IMR-90 (cell line): ENCODE measurements around the gene SLC37A1. TPM values are rescaled to one million over a fixed set of nuclear protein-coding genes. Genes with fewer than 3 reads are reported as not detected.
A peak's percentile ranks its signal among the peaks of the same experiment; 100 is the strongest.

ENCODE experiments used
- ATAC-seq: fragments of 200-7000 bp; cut with Tn5 transposase; 2 replicates; pipeline ENCODE4 v1.9.1; 2020; ENCODE audit warnings: low read depth, mild to moderate bottlenecking, moderate library complexity
- BruUV-seq: library from RNA; stranded (reverse); fragments of 400-500 nt; replicated peaks from 2 replicates; lab custom pipeline; 2021; lab: Mats Ljungman, UMichigan
- CTCF ChIA-PET: fragments of 300-600 bp; formaldehyde crosslinking; extraction: SDS; loops from one replicate; lab custom pipeline; 2021; ENCODE audit warnings: antibody characterized with exemption; lab: Yijun Ruan, JAX
- POLR2A ChIA-PET: fragments of 300-600 bp; sonication (Branson Sonifier 250); formaldehyde crosslinking; loops from one replicate; lab custom pipeline; 2022; ENCODE audit warnings: antibody characterized with exemption; ENCODE audit not compliant: unreplicated experiment; lab: Charles Lee
- DNase-seq: peaks from one replicate; pipeline ENCODE4 v3.0.0; 2013
- H2AFZ ChIP-seq: replicated peaks from 2 replicates; pipeline ENCODE3; 2013; ENCODE audit warnings: low read length, mild to moderate bottlenecking; ENCODE audit not compliant: poor library complexity
- H2AK5ac ChIP-seq: 2 replicates; pipeline ENCODE4 v1.6.1; 2013; ENCODE audit warnings: low read depth, low read length, inconsistent platforms
- H2AK9ac ChIP-seq: replicated peaks from 2 replicates; pipeline ENCODE3; 2013; ENCODE audit warnings: mild to moderate bottlenecking, low read depth, low read length, moderate library complexity; ENCODE audit not compliant: poor library complexity
- H2BK120ac ChIP-seq: 2 replicates; pipeline ENCODE4 v1.6.1; 2013; ENCODE audit warnings: low read depth, low read length, inconsistent platforms
- H2BK15ac ChIP-seq: 3 replicates; pipeline ENCODE4 v1.6.1; 2013; ENCODE audit warnings: low read depth, low read length, inconsistent platforms
- H2BK20ac ChIP-seq: 2 replicates; pipeline ENCODE4 v1.6.1; 2013; ENCODE audit warnings: low read depth, mild to moderate bottlenecking, inconsistent platforms, low read length, moderate library complexity
- H2BK5ac ChIP-seq: 2 replicates; pipeline ENCODE4 v1.6.1; 2013; ENCODE audit warnings: mild to moderate bottlenecking, low read depth, low read length, inconsistent platforms; ENCODE audit not compliant: poor library complexity, severe bottlenecking
- H3K14ac ChIP-seq: replicated peaks from 2 replicates; pipeline ENCODE4 v1.6.1; 2013; ENCODE audit warnings: low read depth, low read length, inconsistent platforms
- H3K18ac ChIP-seq: 2 replicates; pipeline ENCODE4 v1.6.1; 2013; ENCODE audit warnings: low read depth, low read length, control low read depth
- H3K23ac ChIP-seq: 2 replicates; pipeline ENCODE4 v1.6.1; 2013; ENCODE audit warnings: low read depth, low read length, inconsistent platforms
- H3K27ac ChIP-seq: 2 replicates; pipeline ENCODE4 v1.5.1; 2013; ENCODE audit warnings: mild to moderate bottlenecking, control low read depth, low read length; ENCODE audit not compliant: insufficient read depth
- H3K27me3 ChIP-seq: 2 replicates; pipeline ENCODE4 v1.6.1; 2013; ENCODE audit warnings: low read length; ENCODE audit not compliant: control insufficient read depth, insufficient read depth
- H3K36me3 ChIP-seq: 2 replicates; pipeline ENCODE4 v1.6.1; 2013; ENCODE audit warnings: low read length, mixed read lengths; ENCODE audit not compliant: control insufficient read depth, insufficient read depth
- H3K4ac ChIP-seq: 2 replicates; pipeline ENCODE4 v1.6.1; 2013; ENCODE audit warnings: low read depth, low read length, inconsistent platforms
- H3K4me1 ChIP-seq: 2 replicates; pipeline ENCODE4 v1.6.1; 2013; ENCODE audit warnings: low read length, mixed read lengths; ENCODE audit not compliant: control insufficient read depth, insufficient read depth
- H3K4me2 ChIP-seq: 2 replicates; pipeline ENCODE4 v1.6.1; 2013; ENCODE audit warnings: low read depth, mild to moderate bottlenecking, control low read depth, low read length, moderate library complexity
- H3K4me3 ChIP-seq: 2 replicates; pipeline ENCODE4 v1.5.1; 2013; ENCODE audit warnings: low read depth, mild to moderate bottlenecking, control low read depth, low read length, moderate library complexity; ENCODE audit not compliant: insufficient read depth
- H3K56ac ChIP-seq: 2 replicates; pipeline ENCODE4 v1.6.1; 2013; ENCODE audit warnings: low read length, inconsistent platforms; ENCODE audit not compliant: insufficient read depth; ENCODE audit errors: extremely low read depth
- H3K79me1 ChIP-seq, 2 experiments: 2 replicates each; pipeline ENCODE4 v1.6.1; 2013; ENCODE audit warnings: low read length in 2 of 2, inconsistent platforms in 1 of 2, low read depth in 1 of 2
- H3K9ac ChIP-seq: 2 replicates; pipeline ENCODE4 v1.6.1; 2013; ENCODE audit warnings: low read depth, low read length, control low read depth
- H3K9me1 ChIP-seq: 2 replicates; pipeline ENCODE4 v1.6.1; 2013; ENCODE audit warnings: low read length, inconsistent platforms; ENCODE audit not compliant: insufficient read depth
- H3K9me3 ChIP-seq: 2 replicates; pipeline ENCODE4 v1.6.1; 2013; ENCODE audit warnings: low read length; ENCODE audit not compliant: control insufficient read depth, insufficient read depth
- H4K20me1 ChIP-seq: 2 replicates; pipeline ENCODE4 v1.6.1; 2013; ENCODE audit warnings: low read length, inconsistent platforms; ENCODE audit not compliant: insufficient read depth
- H4K5ac ChIP-seq: 2 replicates; pipeline ENCODE4 v1.6.1; 2013; ENCODE audit warnings: mild to moderate bottlenecking, low read depth, low read length, control low read depth
- H4K8ac ChIP-seq, 2 experiments: 2 replicates each; pipeline ENCODE4 v1.6.1; 2013; ENCODE audit warnings: low read depth in 2 of 2, low read length in 2 of 2, control low read depth in 1 of 2, inconsistent platforms in 1 of 2
- H4K91ac ChIP-seq: 2 replicates; pipeline ENCODE4 v1.6.1; 2013; ENCODE audit warnings: low read depth, low read length, inconsistent platforms; ENCODE audit not compliant: insufficient read depth
- CEBPB ChIP-seq: IDR thresholded peaks from 2 replicates; pipeline ENCODE4 v1.6.1; 2012; ENCODE audit warnings: low read depth, low read length, improper control_type of control experiment
- ELK1 ChIP-seq: fragments of 150-350 bp; IDR thresholded peaks from 2 replicates; pipeline ENCODE4 v1.6.1; 2016; ENCODE audit warnings: low read depth, mild to moderate bottlenecking, low read length, moderate library complexity, borderline replicate concordance
- MAZ ChIP-seq: IDR thresholded peaks from 2 replicates; pipeline ENCODE4 v1.6.1; 2012; ENCODE audit warnings: low read depth, mild to moderate bottlenecking, low read length, improper control_type of control experiment, moderate library complexity, borderline replicate concordance
- MXI1 ChIP-seq: IDR thresholded peaks from 2 replicates; pipeline ENCODE4 v1.6.1; 2012; ENCODE audit warnings: low read depth, mild to moderate bottlenecking, low read length, moderate library complexity, borderline replicate concordance
- NFE2L2 ChIP-seq: fragments of 150-350 bp; IDR thresholded peaks from 2 replicates; pipeline ENCODE4 v1.6.1; 2016; ENCODE audit warnings: low read depth, mild to moderate bottlenecking, low read length
- RAD21 ChIP-seq: IDR thresholded peaks from 2 replicates; pipeline ENCODE4 v1.6.1; 2012; ENCODE audit warnings: low read length, improper control_type of control experiment
- RCOR1 ChIP-seq: IDR thresholded peaks from 2 replicates; pipeline ENCODE4 v1.6.1; 2012; ENCODE audit warnings: mild to moderate bottlenecking, low read length, improper control_type of control experiment; ENCODE audit not compliant: insufficient replicate concordance
- RFX5 ChIP-seq: IDR thresholded peaks from 2 replicates; pipeline ENCODE4 v1.8.0; 2012; ENCODE audit warnings: low read depth, mild to moderate bottlenecking, low read length, moderate library complexity
- SMC3 ChIP-seq: fragments of 150-350 bp; IDR thresholded peaks from 2 replicates; pipeline ENCODE4 v1.6.1; 2016; ENCODE audit warnings: low read depth, mild to moderate bottlenecking, antibody characterized with exemption, low read length, moderate library complexity
- WGBS, 2 experiments: methylation state at CpG; one replicate each; pipeline versions ENCODE4 v1.1.5 to v1.1.7; 2013; ENCODE audit warnings: missing lambda C conversion rate in 2 of 2; ENCODE audit not compliant: insufficient read length in 1 of 2; ENCODE audit errors: extremely low coverage in 2 of 2; 5-methylcytosine and 5-hydroxymethylcytosine counted together
- dilution Hi-C: fragments of 300-500 bp; cut with HindIII; formaldehyde crosslinking; loops from one replicate; pipeline ENCODE4 v1.14.3; 2018; ENCODE audit warnings: low sequenced_read_pairs; ENCODE audit not compliant: unreplicated experiment
- in situ Hi-C: fragments of 300-500 bp; cut with MboI; formaldehyde crosslinking; loops from 3 replicates; pipeline ENCODE4 v1.14.3; 2019; ENCODE audit warnings: low sequenced_read_pairs, inconsistent platforms, mixed read lengths
- intact Hi-C: fragments of 100-400 bp; cut with micrococcal nuclease; formaldehyde crosslinking; loops from 2 replicates; pipeline ENCODE4 v1.10.0; 2022
- polyA plus RNA-seq, 3 experiments: library from polyadenylated mRNA; depleted of rRNA; stranded (reverse); fragments of >200 nt; gene quantifications; 2 replicates each; pipeline ENCODE4 v1.2.3, GENCODE V29; 2012; ENCODE audit warnings: low replicate concordance in 1 of 3
- total RNA-seq: library from RNA; depleted of rRNA; stranded (reverse); fragments of >200 nt; gene quantifications from 2 replicates; pipeline ENCODE4 v1.2.3, GENCODE V29; 2012
- TF ChIP-seq, protein P1 (sequence below): conservative IDR thresholded peaks from 2 replicates; pipeline ENCODE4 v1.5.1; 2012; ENCODE audit warnings: mild to moderate bottlenecking, low read depth, low read length, improper control_type of control experiment

Gene SLC37A1
- total and polyA plus RNA-seq, 2 of the 4 experiments (the other 2 are of a cell fraction), result 0.36 to 0.48 TPM

DNA sequence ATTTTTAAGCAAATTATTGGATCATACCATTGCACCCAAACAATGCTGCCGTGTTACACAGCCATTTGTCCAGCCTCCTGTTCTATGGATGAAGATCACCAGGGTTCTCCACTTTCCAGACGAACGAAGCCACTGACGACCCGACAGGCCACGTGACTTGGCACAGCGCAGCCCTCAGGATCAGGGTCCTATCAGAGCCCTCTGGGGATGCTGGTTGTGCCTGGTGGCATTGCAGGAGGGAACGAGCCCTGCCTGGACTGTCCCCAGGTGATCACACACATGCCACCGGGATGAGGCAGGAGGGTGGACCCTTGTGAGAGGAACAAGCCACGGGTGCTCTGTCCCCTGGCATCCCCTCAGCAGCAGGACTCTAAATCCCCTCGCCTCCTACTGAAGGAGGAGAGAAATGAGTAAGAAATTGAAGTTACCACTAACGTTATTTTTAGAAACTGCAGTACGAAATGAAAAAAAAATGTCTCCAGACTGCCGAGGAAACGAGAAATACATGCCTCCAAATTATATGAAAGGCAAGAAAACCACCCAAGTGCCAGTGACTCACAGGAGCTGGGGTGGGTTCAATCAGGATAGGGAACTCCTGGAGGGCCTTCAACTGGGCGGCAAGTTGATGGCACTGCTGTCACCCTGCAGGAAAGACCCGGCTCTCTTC lies 81.1 kb downstream of the SLC37A1 start:
- peaks cover 9% of the 10 kb centered on the region; the same call in 1 of the 2 replicates for H3K27me3 ChIP-seq
- H3K9me1 ChIP-seq, result no peaks in the 10 kb centered on the region
- H4K8ac ChIP-seq, result no peak overlapping the region
- no peak overlapping the region for H3K18ac ChIP-seq
- no peak overlapping the region for H3K27ac ChIP-seq
- ATAC-seq (no peak), DNase-seq (no peak)
- no peak overlapping the region for H3K9ac ChIP-seq
- H2AK5ac ChIP-seq, result no peak overlapping the region
- no peak overlapping the region for H2BK15ac ChIP-seq
- ChIA-PET POLR2A (no interaction called here), CTCF (interaction anchor here (0.6 kb wide), 1 partner anchor 17 kb away, joined by 3 read pairs; no protein-coding TSS in a partner anchor)
- H3K4me2 ChIP-seq, result no peak overlapping the region
- no peak overlapping the region for H4K5ac ChIP-seq
- H3K9me3 ChIP-seq, result peaks cover 2% of the 10 kb centered on the region; the same call in 1 of the 2 replicates
- intact Hi-C loops (no loop called here), in situ Hi-C loops (no loop called here), dilution Hi-C loops (no loop called here)
- H2BK20ac ChIP-seq, result no peak overlapping the region
- 80% methylated on average over 5 of the region's 17 CpGs; no CpG with 5 or more reads in 1 of the 2 experiments for WGBS, 2 experiments
- peak overlapping the region; percentile 32 for H2AFZ ChIP-seq
- no peak for TF ChIP-seq RCOR1
- no peak for TF ChIP-seq MXI1
- no peak for TF ChIP-seq RFX5
- TF ChIP-seq CEBPB, result no peak
- no peak for TF ChIP-seq MAZ
- TF ChIP-seq, protein P1, sequence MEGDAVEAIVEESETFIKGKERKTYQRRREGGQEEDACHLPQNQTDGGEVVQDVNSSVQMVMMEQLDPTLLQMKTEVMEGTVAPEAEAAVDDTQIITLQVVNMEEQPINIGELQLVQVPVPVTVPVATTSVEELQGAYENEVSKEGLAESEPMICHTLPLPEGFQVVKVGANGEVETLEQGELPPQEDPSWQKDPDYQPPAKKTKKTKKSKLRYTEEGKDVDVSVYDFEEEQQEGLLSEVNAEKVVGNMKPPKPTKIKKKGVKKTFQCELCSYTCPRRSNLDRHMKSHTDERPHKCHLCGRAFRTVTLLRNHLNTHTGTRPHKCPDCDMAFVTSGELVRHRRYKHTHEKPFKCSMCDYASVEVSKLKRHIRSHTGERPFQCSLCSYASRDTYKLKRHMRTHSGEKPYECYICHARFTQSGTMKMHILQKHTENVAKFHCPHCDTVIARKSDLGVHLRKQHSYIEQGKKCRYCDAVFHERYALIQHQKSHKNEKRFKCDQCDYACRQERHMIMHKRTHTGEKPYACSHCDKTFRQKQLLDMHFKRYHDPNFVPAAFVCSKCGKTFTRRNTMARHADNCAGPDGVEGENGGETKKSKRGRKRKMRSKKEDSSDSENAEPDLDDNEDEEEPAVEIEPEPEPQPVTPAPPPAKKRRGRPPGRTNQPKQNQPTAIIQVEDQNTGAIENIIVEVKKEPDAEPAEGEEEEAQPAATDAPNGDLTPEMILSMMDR, result no peak
- no peak for TF ChIP-seq NFE2L2
- TF ChIP-seq RAD21, result no peak
- no peak for TF ChIP-seq ELK1
- no peak for TF ChIP-seq SMC3
- H4K20me1 ChIP-seq, result no peaks in the 10 kb centered on the region
- no TSS peak for BruUV-seq
- no peak overlapping the region for H3K4me3 ChIP-seq
- H3K4ac ChIP-seq, result no peak overlapping the region
- no peak overlapping the region for H3K56ac ChIP-seq
- no peak overlapping the region for H2BK5ac ChIP-seq
- no peak overlapping the region for H2BK120ac ChIP-seq
- no peak overlapping the region for H3K23ac ChIP-seq
- H3K4me1 ChIP-seq, result no peaks in the 10 kb centered on the region
- H3K36me3 ChIP-seq, result no peaks in the 10 kb centered on the region
- H3K14ac ChIP-seq, result no peak overlapping the region
- H2AK9ac ChIP-seq, result no peak overlapping the region
- no peaks in the 10 kb centered on the region for H3K79me1 ChIP-seq
- no peak overlapping the region for H4K91ac ChIP-seq
